ENCODE data around the gene EVC.

Gene EVC

DNA sequence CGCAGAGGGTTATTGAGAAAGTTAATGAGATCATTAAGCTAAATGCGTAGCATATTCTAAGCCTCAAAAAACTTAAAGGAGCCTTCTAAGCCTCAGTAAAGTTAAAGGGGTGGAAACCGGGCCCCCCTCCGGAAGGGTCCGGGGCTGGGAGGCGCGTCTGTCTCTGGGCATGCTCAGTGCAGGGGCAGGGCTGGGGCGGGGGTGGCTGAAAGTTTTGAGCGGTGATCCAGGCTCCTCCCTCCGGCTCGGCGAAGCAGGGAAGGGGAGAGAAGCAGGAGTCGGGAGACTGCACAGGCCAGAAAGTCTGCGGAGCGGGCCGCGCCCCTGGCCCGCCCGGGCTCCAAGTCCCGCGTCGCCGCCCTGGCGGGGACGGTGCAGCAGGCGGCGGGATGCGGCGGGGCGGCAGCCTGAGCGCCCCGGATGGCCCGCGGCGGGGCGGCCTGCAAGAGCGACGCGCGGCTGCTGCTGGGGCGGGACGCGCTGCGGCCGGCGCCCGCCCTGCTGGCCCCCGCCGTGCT, at the start of gene EVC:
Gene EVC, plus strand, starts transcription at position 241 of the 518 bp plus-strand sequence. Its CDS starts 180 bp downstream, at position 421.
- peak; percentile 92 for DNase-seq (ENCODE audit: low spot score)

DNA sequence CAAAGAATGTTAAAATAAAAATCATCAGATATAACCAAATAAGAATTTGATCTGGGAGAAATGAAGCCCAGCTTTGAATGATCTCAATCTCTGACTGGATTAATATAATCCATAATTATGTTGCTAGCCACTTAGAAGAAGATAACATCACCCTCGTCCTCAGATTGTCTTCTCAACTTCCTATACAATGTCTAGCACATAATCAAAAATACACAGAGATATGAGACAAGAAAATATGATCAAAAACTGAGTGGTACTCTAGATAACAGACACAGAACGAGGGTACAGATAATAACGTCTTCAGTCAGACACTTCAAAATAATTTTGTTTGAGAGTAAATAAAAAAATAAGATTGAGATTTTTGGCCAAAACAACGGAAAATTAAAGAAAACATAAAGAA, 49.8 kb upstream of the EVC start:
- DNase-seq (ENCODE audit: low spot score), result no peak

DNA sequence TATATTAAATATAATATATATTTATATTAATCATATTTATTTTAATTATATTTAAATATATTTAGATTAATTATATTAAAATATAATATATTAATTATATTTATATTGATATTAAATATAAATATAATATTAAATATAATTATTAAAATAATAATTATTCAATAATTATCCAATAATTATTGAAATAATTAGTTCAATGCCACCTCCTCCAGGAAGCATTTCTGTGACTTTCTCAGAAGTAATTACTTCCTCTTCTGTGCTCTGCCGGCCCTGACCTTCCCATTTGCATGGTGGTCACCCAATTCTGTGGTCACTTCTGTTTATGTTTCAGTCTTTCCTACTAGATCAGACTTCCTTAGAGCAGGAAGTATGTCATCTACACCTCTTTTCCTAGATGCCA, 48.4 kb upstream of the EVC start:
- DNase-seq (ENCODE audit: low spot score), result no peak

GRCh38 chr4:5664778-5665177, 46.2 kb upstream of the EVC start:
- no peak for DNase-seq (ENCODE audit: low spot score)

DNA sequence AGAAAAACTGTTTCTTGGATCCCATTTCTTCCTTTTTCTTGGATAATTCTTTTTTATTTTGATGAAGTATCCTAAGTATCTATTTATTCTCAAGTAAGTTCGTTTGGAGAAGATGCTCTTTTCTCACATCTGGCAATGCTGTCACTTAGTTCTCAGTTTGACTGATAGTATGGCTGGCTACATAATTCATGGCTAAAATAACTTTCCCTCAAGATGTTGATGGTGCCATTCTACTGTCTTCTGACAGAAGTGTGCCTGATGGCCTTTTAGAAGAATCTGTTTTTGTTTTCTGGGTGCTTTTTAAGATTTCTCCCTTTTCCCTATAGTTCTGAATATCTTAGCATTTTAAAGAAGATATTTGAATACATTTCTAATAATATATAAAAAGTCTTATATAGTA, 44.3 kb upstream of the EVC start:
- DNase-seq (ENCODE audit: low spot score), result no peak

- DNase-seq (ENCODE audit: low spot score), result no peak
These were observed 34.2 kb upstream of the EVC start for GRCh38 chr4:5676763-5677162.

DNA sequence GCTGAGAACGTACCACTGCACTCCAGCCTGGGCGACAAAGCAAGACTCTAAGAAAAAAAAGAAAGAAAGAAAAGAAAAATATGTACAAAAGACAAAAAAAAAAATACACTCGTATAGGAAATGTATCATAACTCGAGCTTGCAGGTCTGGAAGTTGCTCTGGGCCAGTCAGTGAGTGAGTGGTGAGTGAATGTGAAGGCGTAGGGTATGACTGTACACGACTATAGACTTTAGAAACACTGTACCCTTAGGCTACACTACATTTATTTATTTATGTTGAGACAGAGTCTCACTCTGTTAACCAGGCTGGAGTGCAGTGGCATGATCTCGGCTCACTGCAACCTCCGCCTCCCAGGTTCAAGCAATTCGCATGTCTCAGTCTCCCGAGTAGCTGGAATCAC, 32.0 kb upstream of the EVC start:
- DNase-seq (ENCODE audit: low spot score), result no peak

DNA sequence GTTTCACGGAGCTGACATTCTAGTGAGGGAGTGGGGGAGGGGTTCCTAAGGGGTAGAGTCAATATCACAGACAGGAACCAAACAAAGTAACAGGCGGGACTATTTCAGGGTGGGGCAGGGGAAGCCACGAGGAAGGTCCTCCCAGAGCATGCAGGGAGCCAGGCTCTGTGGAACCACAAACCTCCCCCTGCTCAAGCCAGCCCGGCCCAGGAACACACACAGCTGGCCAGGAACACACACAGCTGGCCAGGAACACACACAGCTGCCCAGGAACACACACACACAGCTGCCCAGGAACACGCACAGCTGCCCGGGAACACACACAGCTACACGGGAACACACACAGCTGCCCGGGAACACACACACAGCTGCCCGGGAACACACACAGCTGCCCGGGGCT, 27.4 kb upstream of the EVC start:
- no peak for DNase-seq (ENCODE audit: low spot score)

DNA sequence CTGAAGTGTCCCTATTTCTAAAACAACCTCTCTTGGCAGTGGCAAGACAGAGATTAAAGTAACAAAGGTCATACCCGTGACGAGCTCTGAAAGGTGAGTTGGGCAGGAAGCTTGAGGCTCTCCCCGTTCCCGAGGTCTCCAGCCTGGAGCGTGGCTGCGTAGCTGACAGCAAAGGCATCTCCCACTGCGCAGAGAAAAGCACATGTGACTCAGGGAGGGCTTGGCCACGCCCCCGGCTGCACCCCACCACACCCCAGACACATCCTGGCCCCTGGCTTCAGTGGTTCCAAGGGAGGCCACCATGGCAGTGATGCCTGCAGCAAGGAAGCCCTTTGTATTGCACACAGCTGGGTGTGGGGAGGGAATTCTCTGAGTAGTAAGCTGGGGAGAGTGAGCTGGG, 25.7 kb upstream of the EVC start:
- DNase-seq (ENCODE audit: low spot score), result no peak

DNA sequence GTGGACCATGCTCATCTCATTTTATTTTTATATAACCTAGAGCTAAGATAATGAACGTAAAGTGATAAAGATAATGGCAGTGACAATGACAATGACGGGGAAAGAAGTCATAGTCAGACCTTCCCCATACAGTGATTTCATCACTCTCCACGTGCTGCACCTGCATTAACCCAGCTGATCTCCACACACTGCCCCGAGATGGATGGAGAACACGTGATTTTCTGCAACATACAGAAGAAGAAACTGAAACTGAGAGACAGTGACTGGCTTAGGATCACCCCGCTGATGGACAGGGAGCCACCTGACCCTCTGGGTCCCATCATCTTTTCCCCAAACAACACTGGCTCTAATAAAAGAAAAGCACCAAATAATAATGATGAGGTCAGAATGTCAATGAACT, 24.7 kb upstream of the EVC start:
- no peak for DNase-seq (ENCODE audit: low spot score)

DNA sequence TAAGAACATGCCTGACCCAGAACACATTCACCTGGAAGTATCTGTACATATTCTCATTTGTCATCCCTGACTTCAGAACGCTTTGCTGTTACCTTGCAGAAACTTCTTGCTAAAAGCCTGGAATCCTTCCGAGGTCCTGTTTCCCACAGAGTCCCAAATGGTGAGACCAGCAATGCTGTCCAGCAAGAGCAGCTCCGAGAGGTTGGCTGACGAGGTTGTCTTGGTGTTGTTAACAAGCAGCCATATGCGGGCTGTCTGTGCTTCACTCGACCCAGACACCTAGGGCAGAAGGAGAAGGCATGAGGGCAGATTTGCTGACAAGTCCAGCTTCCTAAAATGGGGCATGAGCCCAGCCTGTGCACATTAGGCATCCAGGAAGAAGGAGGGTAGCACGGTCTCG, 21.9 kb upstream of the EVC start:
- no peak for DNase-seq (ENCODE audit: low spot score)

DNA sequence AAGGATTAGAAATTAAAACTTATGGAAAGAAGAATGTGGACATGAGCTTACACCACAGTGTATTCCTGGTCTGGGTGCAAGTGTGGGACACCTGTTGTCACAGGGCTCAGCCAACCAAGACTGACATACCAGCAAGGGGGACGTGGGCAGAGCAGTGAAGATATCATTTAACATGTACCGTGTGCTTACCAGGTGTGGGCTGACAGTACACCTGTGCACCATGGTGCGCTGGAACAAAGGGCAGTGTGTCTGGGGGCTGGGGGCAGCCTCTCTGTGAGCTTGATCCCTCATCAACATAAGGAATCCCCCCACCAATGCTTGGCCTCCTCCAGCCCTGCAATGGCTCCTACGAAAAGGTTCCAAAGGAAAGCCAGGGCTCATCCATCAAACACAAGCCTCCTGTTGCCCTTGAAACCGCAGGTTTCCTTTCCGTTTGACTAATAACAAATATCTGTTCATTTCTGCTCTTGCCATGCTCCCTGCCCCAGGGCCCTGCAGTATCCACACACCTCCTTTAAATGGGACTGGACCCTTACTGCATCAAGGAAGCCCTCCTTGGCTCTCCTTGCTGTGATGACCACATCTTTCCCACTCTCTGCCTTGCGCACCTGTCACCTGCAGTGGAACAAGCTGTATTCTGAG, 19.4 kb upstream of the EVC start:
- DNase-seq (ENCODE audit: low spot score), result no peak

DNA sequence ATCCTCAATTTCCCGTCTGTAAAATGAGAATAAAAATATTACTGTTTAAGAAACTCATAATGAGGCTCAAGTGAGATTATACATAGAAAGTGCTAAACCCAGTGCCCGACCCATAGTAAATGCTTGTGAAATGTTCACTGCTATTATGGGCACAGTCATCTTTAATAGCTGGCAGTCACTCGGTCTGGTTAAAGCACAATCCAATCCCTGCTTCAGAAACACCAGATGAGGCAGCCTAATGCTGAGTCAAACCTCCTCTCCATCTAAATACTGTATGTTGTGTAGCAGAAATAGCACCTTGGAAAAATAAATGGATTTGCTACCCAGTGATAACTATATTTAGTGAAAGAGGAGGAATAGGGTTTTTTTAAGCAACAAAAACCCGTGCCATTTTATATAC, 17.1 kb upstream of the EVC start:
- DNase-seq (ENCODE audit: low spot score), result no peak

- no peak for DNase-seq (ENCODE audit: low spot score)
These were observed 14.7 kb upstream of the EVC start for GRCh38 chr4:5696341-5696740.

GRCh38 chr4:5700459-5700858, 10.5 kb upstream of the EVC start:
- DNase-seq (ENCODE audit: low spot score), result no peak

GRCh38 chr4:5701971-5702370, 9.0 kb upstream of the EVC start:
- DNase-seq (ENCODE audit: low spot score), result no peak

GRCh38 chr4:5703831-5704230, 7.2 kb upstream of the EVC start:
- no peak for DNase-seq (ENCODE audit: low spot score)

DNA sequence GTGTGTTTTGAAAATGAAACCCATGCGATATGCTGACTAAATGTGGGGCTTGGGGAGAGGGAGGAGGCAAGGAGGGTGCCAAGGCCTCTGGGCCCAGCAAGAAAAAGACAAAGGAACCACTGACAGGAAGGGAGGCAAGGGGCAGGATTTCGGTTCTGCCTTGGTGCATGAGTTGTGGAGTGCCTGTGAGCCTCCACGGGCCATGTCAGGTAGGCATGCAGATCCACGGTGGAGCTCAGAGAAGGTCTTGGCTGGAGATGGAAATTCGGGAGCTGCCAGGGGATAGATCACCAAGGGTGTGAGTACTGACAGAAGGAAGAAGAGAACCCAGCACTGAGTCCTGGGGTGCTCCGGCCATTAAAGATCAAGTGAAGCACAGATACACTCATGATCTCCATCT, 6.7 kb upstream of the EVC start:
- DNase-seq (ENCODE audit: low spot score), result no peak

DNA sequence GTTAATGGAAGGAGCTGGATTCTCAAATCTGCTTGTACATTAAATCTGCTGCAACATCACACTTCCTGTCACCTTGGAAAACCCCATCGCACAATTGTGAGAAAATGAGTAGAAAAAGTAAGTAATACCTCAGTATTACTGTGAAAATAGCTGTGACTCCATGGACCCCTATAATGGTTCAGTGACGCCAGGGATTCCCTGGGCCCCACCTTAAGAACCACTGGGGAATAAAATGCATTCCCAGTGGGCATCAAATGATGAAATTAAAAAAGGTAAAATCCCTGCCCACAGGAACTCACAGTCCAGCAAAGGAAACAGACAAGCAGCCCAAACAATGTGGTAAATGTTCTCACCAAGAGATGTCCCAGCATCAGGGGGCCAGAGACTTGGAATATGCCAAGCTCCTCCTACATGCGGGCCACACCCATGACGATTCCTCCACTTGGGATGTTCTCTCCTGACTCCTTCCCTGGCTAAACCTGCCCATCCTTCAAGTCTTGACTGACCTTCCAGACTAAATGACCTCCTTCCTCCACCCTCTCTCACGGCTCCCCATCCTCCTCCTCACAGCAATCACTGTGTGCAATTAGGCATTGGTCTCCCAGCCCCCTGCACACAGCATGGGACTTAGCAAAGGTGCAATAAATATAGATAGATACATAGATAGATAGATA, 5.2 kb upstream of the EVC start:
- no peak for DNase-seq (ENCODE audit: low spot score)

- no peak for DNase-seq (ENCODE audit: low spot score)
These were observed 4.3 kb upstream of the EVC start for GRCh38 chr4:5706486-5707290.

GRCh38 chr4:5707366-5707765, 3.6 kb upstream of the EVC start:
- no peak for DNase-seq (ENCODE audit: low spot score)

DNA sequence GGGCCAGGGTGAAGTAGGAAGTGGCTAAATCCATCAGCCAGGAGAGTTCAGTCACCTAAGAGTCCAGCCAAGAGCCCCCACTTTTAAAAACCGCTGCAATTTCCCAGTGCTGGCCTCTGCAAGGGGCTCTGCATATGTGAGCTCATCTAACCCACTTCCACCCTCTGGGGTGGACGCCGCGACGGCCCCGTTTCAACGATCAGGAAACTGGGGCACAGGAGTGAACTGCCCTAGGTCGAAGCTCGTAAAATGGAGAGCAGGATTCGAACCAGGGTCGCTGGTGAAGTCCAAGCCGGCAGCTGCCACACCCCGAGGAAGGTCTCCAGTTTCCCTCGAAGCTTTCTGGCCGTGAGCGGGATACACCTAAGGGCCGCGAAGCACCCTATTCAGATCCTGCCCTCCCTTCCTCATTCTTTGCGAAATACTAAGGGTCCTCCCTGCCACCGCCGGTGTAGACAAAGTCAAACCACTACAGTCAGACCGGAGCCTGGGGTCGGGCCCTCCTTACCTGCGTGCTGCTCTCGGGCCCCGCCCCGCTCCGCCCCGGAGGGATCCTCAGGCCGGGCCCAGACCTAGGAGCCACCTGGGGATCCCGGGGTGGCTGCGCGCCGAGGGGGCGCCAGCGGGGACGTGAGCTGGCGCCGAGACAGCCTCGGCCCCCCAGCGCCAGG, 3.1 kb upstream of the EVC start:
- peak; percentile 29 for DNase-seq (ENCODE audit: low spot score)

All from hepatic stellate cell (primary cell).